Measurements from ENCODE around the gene SYNGR3. TPM values are rescaled to one million over a fixed set of nuclear protein-coding genes. Genes with fewer than 3 reads are reported as not detected.

SYNGR3 gene
- total RNA-seq, 2 experiments from 2014 or later, result 5.4 to 7.2 TPM

- intact Hi-C loops (cut with micrococcal nuclease), result no loop called here
- ATAC-seq (no peak), DNase-seq (no peak)
- CTCF ChIA-PET, result interaction anchor here (1.8 to 4.6 kb wide), 4 partner anchors 13 to 135 kb away, joined by 8 to 34 read pairs (median 18); partner anchors contain the start of genes NTHL1 and TSC2
- POLR2A ChIA-PET, result interaction anchor here (1.0 to 1.5 kb wide), 6 partner anchors 10 to 149 kb away, joined by 3 to 6 read pairs (median 4); partner anchors contain the start of genes GFER, NPW, RPS2 and TRAF7
- H3K4me3 Mint-ChIP-seq, result no peak overlapping the region
- peaks cover 41% of the 10 kb centered on the region for H3K4me1 Mint-ChIP-seq (ENCODE audit: low read depth)
- no peak overlapping the region for H3K27ac Mint-ChIP-seq
- TF ChIP-seq, protein P1, sequence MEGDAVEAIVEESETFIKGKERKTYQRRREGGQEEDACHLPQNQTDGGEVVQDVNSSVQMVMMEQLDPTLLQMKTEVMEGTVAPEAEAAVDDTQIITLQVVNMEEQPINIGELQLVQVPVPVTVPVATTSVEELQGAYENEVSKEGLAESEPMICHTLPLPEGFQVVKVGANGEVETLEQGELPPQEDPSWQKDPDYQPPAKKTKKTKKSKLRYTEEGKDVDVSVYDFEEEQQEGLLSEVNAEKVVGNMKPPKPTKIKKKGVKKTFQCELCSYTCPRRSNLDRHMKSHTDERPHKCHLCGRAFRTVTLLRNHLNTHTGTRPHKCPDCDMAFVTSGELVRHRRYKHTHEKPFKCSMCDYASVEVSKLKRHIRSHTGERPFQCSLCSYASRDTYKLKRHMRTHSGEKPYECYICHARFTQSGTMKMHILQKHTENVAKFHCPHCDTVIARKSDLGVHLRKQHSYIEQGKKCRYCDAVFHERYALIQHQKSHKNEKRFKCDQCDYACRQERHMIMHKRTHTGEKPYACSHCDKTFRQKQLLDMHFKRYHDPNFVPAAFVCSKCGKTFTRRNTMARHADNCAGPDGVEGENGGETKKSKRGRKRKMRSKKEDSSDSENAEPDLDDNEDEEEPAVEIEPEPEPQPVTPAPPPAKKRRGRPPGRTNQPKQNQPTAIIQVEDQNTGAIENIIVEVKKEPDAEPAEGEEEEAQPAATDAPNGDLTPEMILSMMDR (IDR thresholded peaks at IDR 0.05), result no peak
- peaks cover 48% of the 10 kb centered on the region for H3K36me3 Mint-ChIP-seq (ENCODE audit: low read depth)
- no peaks in the 10 kb centered on the region for H3K27me3 Mint-ChIP-seq
- H3K9me3 Mint-ChIP-seq, result no peaks in the 10 kb centered on the region
Observed at GRCh38 chr16:2005646-2006045, 15.9 kb downstream of the SYNGR3 start.

- H3K9me3 Mint-ChIP-seq, result no peaks in the 10 kb centered on the region
- H3K27ac Mint-ChIP-seq, result no peak overlapping the region
- no peak for ATAC-seq
- peak overlapping the region; percentile 97 for H3K4me3 Mint-ChIP-seq
- peaks cover 43% of the 10 kb centered on the region for H3K36me3 Mint-ChIP-seq (ENCODE audit: low read depth)
- ChIA-PET POLR2A (interaction anchor here (1.5 kb wide), 1 partner anchor 149 kb away, joined by 6 read pairs; the partner anchor contains the start of gene TRAF7), CTCF (interaction anchor here (4.1 kb wide), 1 partner anchor 134 kb away, joined by 27 read pairs; no protein-coding TSS in a partner anchor)
- no peaks in the 10 kb centered on the region for H3K27me3 Mint-ChIP-seq
- peaks cover 41% of the 10 kb centered on the region for H3K4me1 Mint-ChIP-seq (ENCODE audit: low read depth)
- intact Hi-C loops (cut with micrococcal nuclease), result no loop called here
- TF ChIP-seq, protein P1 (IDR thresholded peaks at IDR 0.05), result no peak
- DNase-seq, result no peak
Observed at GRCh38 chr16:2006317-2006716, 16.5 kb downstream of the SYNGR3 start.

DNA sequence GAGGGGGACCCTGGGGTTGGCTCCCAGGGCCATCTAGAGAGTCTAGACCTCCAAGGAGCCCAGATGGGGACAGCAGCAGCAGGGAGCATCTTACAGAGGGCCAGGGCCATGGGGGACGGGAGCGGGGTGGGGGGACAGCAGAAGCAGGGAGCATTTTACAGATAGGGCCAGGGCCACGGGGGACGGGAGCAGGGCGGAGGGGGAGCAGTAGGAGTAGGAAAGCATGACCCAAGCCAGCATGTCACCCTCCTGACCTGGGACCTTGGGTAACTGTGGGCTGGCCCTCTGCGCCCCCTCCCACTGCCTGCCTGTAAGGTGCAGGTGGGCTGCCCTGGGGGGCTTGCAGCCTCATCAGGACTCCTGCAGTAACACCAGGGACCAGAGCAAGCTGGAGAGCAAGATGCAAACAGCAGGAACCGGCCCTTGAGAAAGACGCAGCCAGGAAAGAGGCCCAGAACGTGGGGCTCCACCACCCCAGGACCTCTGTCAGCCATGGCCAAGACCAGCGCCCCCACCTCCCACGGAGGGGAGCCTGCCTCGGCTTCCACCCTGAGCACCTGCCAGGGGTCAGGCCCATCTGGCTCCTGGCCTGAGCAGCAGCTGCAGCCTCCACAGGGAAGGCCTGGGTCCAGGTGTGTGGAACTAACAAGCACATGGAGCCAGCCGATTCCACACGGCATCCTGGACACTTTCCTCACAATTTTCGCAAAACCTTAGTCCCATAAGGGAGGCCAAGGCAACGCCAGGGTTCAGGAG, 17.5 kb downstream of the SYNGR3 start:
- CTCF ChIA-PET, result interaction anchor here (1.1 to 2.2 kb wide), 2 partner anchors 134 to 148 kb away, joined by 4 to 8 read pairs; no protein-coding TSS in a partner anchor
- H3K27ac Mint-ChIP-seq, result peak overlapping the region; percentile 91
- H3K4me3 Mint-ChIP-seq, result peak overlapping the region; percentile 97
- DNase-seq (no peak), ATAC-seq (no peak)
- H3K27me3 Mint-ChIP-seq, result no peaks in the 10 kb centered on the region
- peaks cover 38% of the 10 kb centered on the region for H3K36me3 Mint-ChIP-seq (ENCODE audit: low read depth)
- TF ChIP-seq, protein P1 (IDR thresholded peaks at IDR 0.05), result no peak
- POLR2A ChIA-PET, result interaction anchor here (1.1 to 2.8 kb wide), 6 partner anchors 9 to 152 kb away, joined by 3 to 16 read pairs (median 8); partner anchors contain the start of genes NOXO1 and TRAF7
- intact Hi-C loops (cut with micrococcal nuclease), result no loop called here
- H3K4me1 Mint-ChIP-seq (ENCODE audit: low read depth), result peaks cover 41% of the 10 kb centered on the region
- H3K9me3 Mint-ChIP-seq, result no peaks in the 10 kb centered on the region

DNA sequence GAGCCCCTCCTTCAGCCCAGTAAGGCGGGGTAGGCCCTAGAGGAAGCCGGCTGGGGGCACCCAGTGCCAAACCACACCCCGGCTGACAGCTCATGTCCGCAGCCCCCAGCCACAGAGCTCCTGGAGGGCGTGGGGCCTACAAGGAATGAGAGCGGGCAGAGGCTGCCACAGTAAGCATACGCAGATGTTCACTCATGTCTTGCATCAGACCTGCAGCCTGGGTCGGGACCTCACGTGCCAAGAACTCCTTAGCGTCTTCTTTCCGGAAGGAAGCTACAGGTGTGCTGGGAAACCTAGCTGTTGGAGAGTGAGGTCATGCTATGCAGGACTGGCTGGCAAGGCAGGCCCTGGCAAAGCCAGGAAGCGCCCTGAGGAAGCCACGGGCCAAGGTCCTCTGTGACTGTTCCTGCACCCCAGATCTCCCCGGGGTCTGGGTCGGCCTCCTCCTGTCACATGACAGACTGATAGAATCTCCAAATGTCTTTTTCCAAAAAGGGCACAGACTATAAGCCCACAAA, 18.3 kb downstream of the SYNGR3 start:
- DNase-seq (peak; percentile 67), ATAC-seq (peak; percentile 11)
- TF ChIP-seq, protein P1 (IDR thresholded peaks at IDR 0.05), result no peak
- Mint-ChIP-seq H3K27ac (peak overlapping the region; percentile 91), H3K4me3 (peak overlapping the region; percentile 97), H3K4me1 (ENCODE audit: low read depth) (peaks cover 41% of the 10 kb centered on the region), H3K9me3 (no peaks in the 10 kb centered on the region), H3K27me3 (no peaks in the 10 kb centered on the region), H3K36me3 (ENCODE audit: low read depth) (peaks cover 35% of the 10 kb centered on the region)
- intact Hi-C loops (cut with micrococcal nuclease), result no loop called here
- ChIA-PET CTCF (interaction anchor here (0.9 to 2.2 kb wide), 5 partner anchors 9 to 147 kb away, joined by 3 to 8 read pairs (median 4); partner anchors contain the start of genes NTHL1 and TSC2), POLR2A (interaction anchor here (0.9 to 2.8 kb wide), 12 partner anchors 10 to 151 kb away, joined by 3 to 16 read pairs (median 6); partner anchors contain the start of genes GFER, NOXO1, NPW and RPS2)

Measured in activated CD8-positive, alpha-beta T cell treated with anti-CD3 and anti-CD28 coated beads for 36 hours (primary cell).